ENCODE results near the gene SHISA3.

The SHISA3 gene

GRCh38 chr4:42395595-42395994 is 1.7 kb upstream of the SHISA3 start:
- no peak for TF ChIP-seq TSHZ2 (CRISPR knock-in tag; IDR thresholded peaks at IDR 0.05)
- no peak for TF ChIP-seq TOX (CRISPR knock-in tag; IDR thresholded peaks at IDR 0.05; ENCODE audit: borderline replicate concordance)
- no peak for TF ChIP-seq OSR1 (CRISPR knock-in tag; IDR thresholded peaks at IDR 0.05)
- no peak for TF ChIP-seq ZFP30 (CRISPR knock-in tag; IDR thresholded peaks at IDR 0.05)
- no peak for TF ChIP-seq BACH2 (CRISPR knock-in tag; IDR thresholded peaks at IDR 0.05; ENCODE audit: borderline replicate concordance)
- no peak for TF ChIP-seq ZNF565 (CRISPR knock-in tag; conservative IDR thresholded peaks at IDR 0.05; ENCODE audit: low read depth)
- no peak for TF ChIP-seq ZFP3 (CRISPR knock-in tag; IDR thresholded peaks at IDR 0.05)
- no peak for TF ChIP-seq ISL1 (CRISPR knock-in tag; IDR thresholded peaks at IDR 0.05)
- TF ChIP-seq ARNTL (CRISPR knock-in tag; IDR thresholded peaks at IDR 0.05; ENCODE audit: borderline replicate concordance, low read depth), result no peak

GRCh38 chr4:42396361-42396751 is 932 bp upstream of the SHISA3 start:
- no peak for ATAC-seq
- no peak for TF ChIP-seq ZC3H10 (CRISPR knock-in tag; IDR thresholded peaks at IDR 0.05)
- no peak for TF ChIP-seq TSHZ2 (CRISPR knock-in tag; IDR thresholded peaks at IDR 0.05)
- no peak for TF ChIP-seq PATZ1 (CRISPR knock-in tag; IDR thresholded peaks at IDR 0.05; ENCODE audit: borderline replicate concordance)
- no peak for TF ChIP-seq ZFP3 (CRISPR knock-in tag; IDR thresholded peaks at IDR 0.05)
- no peak for TF ChIP-seq SNAI2 (CRISPR knock-in tag; IDR thresholded peaks at IDR 0.05)

More at GRCh38 chr4:42395595-42395994, 1.7 kb upstream of the SHISA3 start:
- ATAC-seq, result no peak

- TF ChIP-seq ARNTL (CRISPR knock-in tag; IDR thresholded peaks at IDR 0.05; ENCODE audit: borderline replicate concordance, low read depth) (no peak), CREB5 (CRISPR knock-in tag; IDR thresholded peaks at IDR 0.05; ENCODE audit: low read depth) (no peak), PATZ1 (CRISPR knock-in tag; IDR thresholded peaks at IDR 0.05; ENCODE audit: borderline replicate concordance) (no peak), OSR1 (CRISPR knock-in tag; IDR thresholded peaks at IDR 0.05) (no peak), ISL1 (CRISPR knock-in tag; IDR thresholded peaks at IDR 0.05) (no peak)
- peak; percentile 63 for ATAC-seq
Observed at GRCh38 chr4:42397635-42398170, 415 bp downstream of the SHISA3 start.

- ATAC-seq, result peak; percentile 69
Observed at GRCh38 chr4:42398171-42398870, 1.0 kb downstream of the SHISA3 start.

More at GRCh38 chr4:42398171-42398870, 1.0 kb downstream of the SHISA3 start:
- TF ChIP-seq SNAI2 (CRISPR knock-in tag; IDR thresholded peaks at IDR 0.05), result no peak
